Chondrocyte (in vitro differentiated cells): ENCODE results near the gene NRXN3. TPM values are rescaled to one million over a fixed set of nuclear protein-coding genes. Genes with fewer than 3 reads are reported as not detected.

Experiments used
- DNase-seq: peaks from one replicate; pipeline ENCODE4 v3.0.0; 2021; ENCODE audit warnings: mixed read lengths, low spot score
- H3K27ac Mint-ChIP-seq: one replicate; pipeline ENCODE4 v1.8.0; 2021; ENCODE audit warnings: mild to moderate bottlenecking, moderate library complexity, mixed read lengths; ENCODE audit not compliant: unreplicated experiment
- H3K27me3 Mint-ChIP-seq: 2 replicates; pipeline ENCODE4 v1.8.0; 2021; ENCODE audit warnings: low read depth, mixed read lengths
- H3K36me3 Mint-ChIP-seq: 2 replicates; pipeline ENCODE4 v1.8.0; 2021; ENCODE audit warnings: low read depth, mixed read lengths
- H3K4me1 Mint-ChIP-seq: 2 replicates; pipeline ENCODE4 v1.8.0; 2021; ENCODE audit warnings: low read depth, mild to moderate bottlenecking, mixed read lengths
- H3K4me3 Mint-ChIP-seq: one replicate; pipeline ENCODE4 v1.8.0; 2021; ENCODE audit warnings: mild to moderate bottlenecking, moderate library complexity, mixed read lengths; ENCODE audit not compliant: unreplicated experiment
- H3K9me3 Mint-ChIP-seq: 2 replicates; pipeline ENCODE4 v1.8.0; 2021; ENCODE audit warnings: low read depth, mixed read lengths
- total RNA-seq: library from RNA; stranded (reverse); gene quantifications from 3 replicates; pipeline ENCODE4 v1.2.1, GENCODE V29; 2021
- TF ChIP-seq, protein P1 (sequence below): fragments of 200-600 bp; sonication (generic); IDR thresholded peaks from 2 replicates; pipeline ENCODE4 v1.5.0; 2021; ENCODE audit warnings: antibody characterized with exemption, mild to moderate bottlenecking, moderate library complexity

The NRXN3 gene
- total RNA-seq, 1 donor from 2014 or later: 7.9 TPM

DNA sequence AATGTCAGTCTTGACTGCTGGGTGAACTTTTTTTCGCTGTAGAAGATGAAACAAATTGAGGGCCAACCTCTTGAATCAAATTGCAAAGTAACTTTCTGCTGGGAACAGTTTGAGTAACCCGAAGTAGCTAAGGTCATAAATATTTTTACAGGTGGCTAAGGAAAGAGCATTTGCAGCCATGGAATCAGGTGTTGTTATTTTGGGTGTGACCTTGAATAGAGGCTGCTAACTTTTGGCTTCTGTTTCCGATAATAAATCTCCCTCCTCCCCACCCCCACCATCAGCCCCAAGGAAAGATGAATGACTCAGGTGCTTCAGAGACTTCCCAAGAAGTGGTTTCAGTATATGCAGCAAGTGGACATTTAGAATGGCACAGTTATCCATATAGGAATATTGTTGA, 1469.4 kb downstream of the NRXN3 start:
- no peak overlapping the region for H3K27ac Mint-ChIP-seq

GRCh38 chr14:79641371-79641770, 1471.2 kb downstream of the NRXN3 start:
- no peak for DNase-seq
- no peaks in the 10 kb centered on the region for H3K9me3 Mint-ChIP-seq
- H3K27ac Mint-ChIP-seq: no peak overlapping the region
- H3K4me1 Mint-ChIP-seq: no peaks in the 10 kb centered on the region
- no peak overlapping the region for H3K4me3 Mint-ChIP-seq
- TF ChIP-seq, protein P1, sequence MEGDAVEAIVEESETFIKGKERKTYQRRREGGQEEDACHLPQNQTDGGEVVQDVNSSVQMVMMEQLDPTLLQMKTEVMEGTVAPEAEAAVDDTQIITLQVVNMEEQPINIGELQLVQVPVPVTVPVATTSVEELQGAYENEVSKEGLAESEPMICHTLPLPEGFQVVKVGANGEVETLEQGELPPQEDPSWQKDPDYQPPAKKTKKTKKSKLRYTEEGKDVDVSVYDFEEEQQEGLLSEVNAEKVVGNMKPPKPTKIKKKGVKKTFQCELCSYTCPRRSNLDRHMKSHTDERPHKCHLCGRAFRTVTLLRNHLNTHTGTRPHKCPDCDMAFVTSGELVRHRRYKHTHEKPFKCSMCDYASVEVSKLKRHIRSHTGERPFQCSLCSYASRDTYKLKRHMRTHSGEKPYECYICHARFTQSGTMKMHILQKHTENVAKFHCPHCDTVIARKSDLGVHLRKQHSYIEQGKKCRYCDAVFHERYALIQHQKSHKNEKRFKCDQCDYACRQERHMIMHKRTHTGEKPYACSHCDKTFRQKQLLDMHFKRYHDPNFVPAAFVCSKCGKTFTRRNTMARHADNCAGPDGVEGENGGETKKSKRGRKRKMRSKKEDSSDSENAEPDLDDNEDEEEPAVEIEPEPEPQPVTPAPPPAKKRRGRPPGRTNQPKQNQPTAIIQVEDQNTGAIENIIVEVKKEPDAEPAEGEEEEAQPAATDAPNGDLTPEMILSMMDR: no peak
- H3K36me3 Mint-ChIP-seq: no peaks in the 10 kb centered on the region
- no peaks in the 10 kb centered on the region for H3K27me3 Mint-ChIP-seq

More for the DNA sequence above, 1469.4 kb downstream of the NRXN3 start:
- Mint-ChIP-seq H3K9me3 (no peaks in the 10 kb centered on the region), H3K4me3 (no peak overlapping the region), H3K27me3 (no peaks in the 10 kb centered on the region), H3K36me3 (peaks cover 2% of the 10 kb centered on the region), H3K4me1 (no peaks in the 10 kb centered on the region)
- TF ChIP-seq, protein P1: no peak
- DNase-seq: no peak

DNA sequence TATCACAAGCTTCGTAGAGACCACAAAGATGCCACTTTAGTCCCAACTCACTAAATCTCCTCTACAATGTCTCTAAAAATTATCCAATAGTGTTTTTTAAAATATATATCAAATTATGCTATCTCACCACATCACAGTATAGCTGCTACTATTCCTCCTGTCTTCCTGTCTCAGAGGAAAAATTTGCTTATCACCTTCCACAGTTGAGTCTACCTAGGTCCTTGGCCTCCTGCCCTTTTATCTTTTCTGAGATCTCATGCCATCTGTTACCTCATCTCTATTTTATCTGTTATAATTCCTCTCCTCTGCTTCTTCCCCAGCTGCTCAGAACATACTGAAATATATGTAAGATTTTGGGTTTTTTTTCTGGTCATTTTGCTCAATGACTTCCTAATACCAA, 1473.0 kb downstream of the NRXN3 start:
- TF ChIP-seq, protein P1: no peak
- no peak for DNase-seq
- Mint-ChIP-seq H3K4me3 (no peak overlapping the region), H3K36me3 (no peaks in the 10 kb centered on the region), H3K4me1 (no peaks in the 10 kb centered on the region), H3K27me3 (no peaks in the 10 kb centered on the region), H3K27ac (no peak overlapping the region), H3K9me3 (no peaks in the 10 kb centered on the region)

DNA sequence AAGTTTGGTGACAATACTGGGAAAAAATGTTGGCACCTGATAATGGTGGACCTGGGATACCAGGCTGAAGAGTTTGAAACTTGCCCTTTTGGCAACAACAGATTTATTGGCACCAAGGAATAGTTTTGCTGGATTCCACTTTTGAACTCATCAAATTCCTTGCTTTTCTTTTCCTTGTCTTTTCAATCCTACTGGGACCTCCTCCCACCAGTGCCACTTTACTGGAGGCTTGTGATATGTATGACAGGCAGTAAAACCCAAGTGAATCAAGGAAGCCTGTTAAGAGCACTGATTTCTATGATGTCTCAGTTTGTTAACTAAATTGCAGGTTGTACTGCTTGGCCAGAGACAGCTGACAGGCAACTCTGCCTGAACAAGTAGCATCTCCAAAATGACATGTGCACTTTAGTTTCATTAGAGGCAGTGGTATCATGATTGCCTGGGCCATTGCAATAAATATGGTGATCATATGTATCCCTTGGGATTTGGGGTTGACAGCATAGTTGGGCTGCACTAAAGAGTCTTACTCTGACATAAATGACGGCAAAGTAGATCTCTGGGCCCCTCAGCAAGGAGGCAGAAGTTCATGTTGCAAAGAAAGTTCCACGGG, 1475.7 kb downstream of the NRXN3 start:
- DNase-seq: no peak
- Mint-ChIP-seq H3K4me1 (no peaks in the 10 kb centered on the region), H3K27ac (no peak overlapping the region), H3K4me3 (no peak overlapping the region), H3K9me3 (peaks cover 2% of the 10 kb centered on the region), H3K36me3 (no peaks in the 10 kb centered on the region), H3K27me3 (no peaks in the 10 kb centered on the region)
- TF ChIP-seq, protein P1: no peak

DNA sequence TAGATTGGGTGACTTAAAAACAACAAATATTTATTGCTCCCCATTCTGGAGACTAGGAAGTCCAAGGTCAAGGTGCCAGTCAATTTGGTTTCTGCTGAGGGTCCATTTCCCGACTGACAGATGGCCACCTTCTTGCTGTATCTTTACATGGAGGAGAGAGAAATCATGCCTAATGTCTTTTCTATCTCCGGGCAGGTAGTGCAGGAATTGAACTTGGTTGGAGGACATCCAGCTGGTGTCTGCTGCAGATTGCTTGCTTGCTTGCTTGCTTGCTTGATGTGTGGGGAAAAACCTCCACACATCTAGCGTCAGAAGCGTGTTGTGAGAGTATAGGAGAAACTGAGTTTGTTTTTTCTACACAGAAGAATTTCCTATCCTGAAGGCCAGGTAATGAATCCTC, 1479.7 kb downstream of the NRXN3 start:
- TF ChIP-seq, protein P1: no peak
- Mint-ChIP-seq H3K36me3 (no peaks in the 10 kb centered on the region), H3K27me3 (no peaks in the 10 kb centered on the region), H3K9me3 (peaks cover 8% of the 10 kb centered on the region), H3K4me3 (no peak overlapping the region), H3K4me1 (no peaks in the 10 kb centered on the region), H3K27ac (no peak overlapping the region)
- no peak for DNase-seq
